LNCaP clone FGC (cell line): ENCODE data around the gene BLM.
A peak's percentile ranks its signal among the peaks of the same experiment; 100 is the strongest.
"Not testable (repeated sequence)": the region's sequence is repeated elsewhere in the genome, so short reads cannot be mapped to it uniquely, and the experiment has no call there.

ENCODE experiments used
- DNase-seq: peaks from one replicate; pipeline ENCODE4 v3.0.0-alpha.2; 2011; ENCODE audit warnings: low read depth
- H3K4me3 ChIP-seq: 2 replicates; pipeline ENCODE4 v1.5.1; 2011; ENCODE audit warnings: mild to moderate bottlenecking, low read depth, low read length, control low read depth
- TF ChIP-seq, protein P1 (sequence below): IDR thresholded peaks from 2 replicates; pipeline ENCODE4 v1.5.1; 2012; ENCODE audit warnings: mild to moderate bottlenecking; ENCODE audit not compliant: control insufficient read depth, insufficient read depth; ENCODE audit errors: extremely low read depth

Gene BLM

DNA sequence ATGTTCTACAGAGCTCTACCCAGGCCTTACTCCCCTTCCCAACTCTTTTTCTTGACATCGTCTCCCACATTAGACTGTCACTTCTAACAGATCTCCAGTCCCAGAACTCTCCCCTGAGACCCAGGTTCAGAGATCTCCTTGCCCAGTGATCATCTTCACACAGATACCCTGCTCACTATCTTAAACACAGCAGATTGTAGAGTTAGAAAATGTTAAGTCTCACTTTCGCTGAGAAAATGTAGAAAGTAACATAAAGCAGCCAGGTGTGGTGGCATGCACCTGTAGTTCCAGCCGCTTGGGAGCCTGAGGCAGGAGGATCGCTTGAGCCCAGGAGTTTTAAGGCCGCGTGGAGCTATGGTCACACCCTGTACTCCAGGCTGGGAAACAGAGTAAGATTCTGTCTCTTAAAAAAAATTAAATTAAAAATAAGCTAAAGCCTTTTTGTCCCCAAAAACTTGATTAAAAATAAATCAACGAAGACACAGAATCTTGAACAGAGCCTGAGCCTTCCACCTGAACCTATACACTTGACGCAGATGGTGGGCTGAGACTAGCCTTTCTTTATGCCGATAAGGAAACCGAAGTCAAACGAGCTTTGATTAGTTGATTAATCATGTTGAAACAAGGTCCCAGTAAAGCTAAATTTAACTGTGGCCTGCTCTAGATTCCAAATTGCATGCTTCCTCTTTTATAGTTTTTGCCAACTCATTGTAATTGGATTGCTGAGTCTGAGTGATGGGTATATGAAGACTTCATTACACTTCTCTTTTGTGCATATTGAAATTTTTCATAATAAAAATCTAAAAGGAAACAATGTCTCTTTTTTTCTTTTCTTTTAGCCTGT, 31.3 kb upstream of the BLM start:
- no peak overlapping the region for H3K4me3 ChIP-seq
- no peak for DNase-seq
- TF ChIP-seq, protein P1, sequence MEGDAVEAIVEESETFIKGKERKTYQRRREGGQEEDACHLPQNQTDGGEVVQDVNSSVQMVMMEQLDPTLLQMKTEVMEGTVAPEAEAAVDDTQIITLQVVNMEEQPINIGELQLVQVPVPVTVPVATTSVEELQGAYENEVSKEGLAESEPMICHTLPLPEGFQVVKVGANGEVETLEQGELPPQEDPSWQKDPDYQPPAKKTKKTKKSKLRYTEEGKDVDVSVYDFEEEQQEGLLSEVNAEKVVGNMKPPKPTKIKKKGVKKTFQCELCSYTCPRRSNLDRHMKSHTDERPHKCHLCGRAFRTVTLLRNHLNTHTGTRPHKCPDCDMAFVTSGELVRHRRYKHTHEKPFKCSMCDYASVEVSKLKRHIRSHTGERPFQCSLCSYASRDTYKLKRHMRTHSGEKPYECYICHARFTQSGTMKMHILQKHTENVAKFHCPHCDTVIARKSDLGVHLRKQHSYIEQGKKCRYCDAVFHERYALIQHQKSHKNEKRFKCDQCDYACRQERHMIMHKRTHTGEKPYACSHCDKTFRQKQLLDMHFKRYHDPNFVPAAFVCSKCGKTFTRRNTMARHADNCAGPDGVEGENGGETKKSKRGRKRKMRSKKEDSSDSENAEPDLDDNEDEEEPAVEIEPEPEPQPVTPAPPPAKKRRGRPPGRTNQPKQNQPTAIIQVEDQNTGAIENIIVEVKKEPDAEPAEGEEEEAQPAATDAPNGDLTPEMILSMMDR, result no peak

DNA sequence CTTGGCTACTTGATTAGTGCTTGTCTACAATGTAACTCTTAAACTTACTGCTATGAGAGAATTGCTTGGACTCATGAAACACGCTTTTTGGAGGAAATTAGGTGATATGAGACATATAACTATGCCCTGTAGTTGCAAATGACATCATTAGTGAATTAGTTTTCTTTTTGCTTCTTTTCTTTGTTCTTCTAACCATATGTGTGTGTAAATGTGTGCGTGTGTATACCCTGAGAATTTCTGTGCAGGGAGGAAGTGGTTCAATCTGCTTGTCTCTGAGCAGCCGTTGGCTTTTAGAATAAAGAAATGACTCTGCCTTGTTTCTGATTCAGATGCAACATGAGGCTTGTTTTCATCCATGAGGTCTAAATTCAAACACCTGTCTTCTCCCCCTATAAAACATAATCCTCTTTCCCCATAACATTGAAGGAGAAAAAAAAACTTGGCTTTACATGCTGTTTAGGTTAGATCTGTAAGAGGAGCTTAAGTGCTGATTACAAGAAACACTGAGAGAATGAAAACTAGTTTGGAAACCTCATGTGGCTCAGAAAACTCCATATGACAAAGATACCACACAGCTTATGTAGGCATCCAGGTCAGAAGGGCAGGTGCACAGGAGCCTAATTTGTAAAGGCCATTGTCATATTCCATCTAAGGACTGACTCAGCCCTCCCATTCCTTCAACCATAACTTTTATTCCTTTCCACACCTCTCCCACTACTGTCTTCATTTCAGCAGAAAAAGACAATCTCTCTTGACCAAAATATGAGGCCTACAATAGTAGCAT, 30.5 kb upstream of the BLM start:
- TF ChIP-seq, protein P1, result no peak
- no peak overlapping the region for H3K4me3 ChIP-seq
- DNase-seq, result no peak

DNA sequence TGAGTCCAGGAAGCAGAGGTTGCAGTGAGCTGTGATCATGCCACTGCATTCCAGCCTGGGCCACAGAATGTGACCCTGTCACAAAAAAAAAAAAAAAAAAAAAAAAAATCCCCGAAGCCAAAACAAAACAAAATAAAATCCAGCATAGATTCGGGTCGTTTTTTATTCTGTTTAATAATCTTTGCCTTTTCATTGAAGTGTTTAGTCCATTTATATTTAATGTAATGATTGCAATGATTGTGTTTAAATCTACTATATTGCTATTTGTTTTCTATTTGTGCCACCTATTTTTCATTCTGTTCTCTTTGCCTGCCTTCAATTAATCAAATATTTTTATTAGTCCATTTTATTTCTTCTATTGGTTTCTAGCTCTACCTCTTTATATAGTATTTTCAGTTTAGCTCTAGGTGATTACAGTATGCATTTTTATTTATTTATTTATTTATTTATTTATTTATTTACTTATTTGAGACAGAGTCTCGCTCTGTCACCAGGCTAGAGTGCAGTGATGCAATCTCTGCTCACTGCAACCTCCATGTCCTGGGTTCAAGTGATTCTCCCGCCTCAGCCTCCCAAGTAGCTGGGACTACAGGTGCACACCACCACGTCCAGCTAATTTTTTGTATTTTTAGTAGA, 27.7 kb upstream of the BLM start:
- not testable (repeated sequence) for H3K4me3 ChIP-seq, DNase-seq

DNA sequence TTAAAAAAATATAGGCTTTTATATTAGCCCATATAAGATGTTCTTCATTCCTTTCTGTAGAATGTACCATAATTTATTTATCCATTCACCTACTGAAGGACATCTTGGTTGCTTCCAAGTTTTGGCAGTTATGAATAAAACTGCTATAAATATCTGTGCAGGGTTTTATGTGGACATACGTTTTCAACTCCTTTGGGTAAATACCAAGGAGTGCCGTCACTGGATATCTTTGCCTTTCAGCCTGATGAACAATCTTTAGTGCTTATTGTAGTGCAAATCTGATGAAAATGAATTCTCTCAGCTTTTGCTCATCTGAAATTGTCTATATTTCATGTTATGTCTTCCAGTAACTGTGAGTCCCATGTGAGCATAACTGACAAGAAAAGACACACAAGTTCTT, 26.6 kb upstream of the BLM start:
- no peak overlapping the region for H3K4me3 ChIP-seq
- DNase-seq, result peak; percentile 7
- TF ChIP-seq, protein P1, result no peak

DNA sequence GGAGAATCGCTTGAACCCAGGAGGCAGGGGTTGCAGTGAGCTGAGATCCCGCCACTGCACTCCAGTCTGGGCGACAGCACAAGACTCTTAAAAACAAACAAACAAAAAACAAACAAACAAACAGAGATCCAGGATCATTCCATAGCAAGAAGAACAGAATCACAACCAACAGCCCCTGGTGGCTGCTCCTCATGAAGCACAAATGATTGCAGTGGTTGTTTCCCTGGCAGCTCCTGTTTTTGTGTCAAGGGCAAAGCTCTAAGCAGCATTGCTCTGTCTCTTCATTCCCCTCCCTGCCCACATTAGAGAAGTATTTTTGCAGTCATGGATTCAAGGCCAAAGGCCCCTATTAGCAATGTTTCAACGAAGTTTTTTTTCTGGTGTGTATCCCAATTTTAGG, 25.8 kb upstream of the BLM start:
- H3K4me3 ChIP-seq, result no peak overlapping the region
- no peak for DNase-seq
- TF ChIP-seq, protein P1, result no peak

DNA sequence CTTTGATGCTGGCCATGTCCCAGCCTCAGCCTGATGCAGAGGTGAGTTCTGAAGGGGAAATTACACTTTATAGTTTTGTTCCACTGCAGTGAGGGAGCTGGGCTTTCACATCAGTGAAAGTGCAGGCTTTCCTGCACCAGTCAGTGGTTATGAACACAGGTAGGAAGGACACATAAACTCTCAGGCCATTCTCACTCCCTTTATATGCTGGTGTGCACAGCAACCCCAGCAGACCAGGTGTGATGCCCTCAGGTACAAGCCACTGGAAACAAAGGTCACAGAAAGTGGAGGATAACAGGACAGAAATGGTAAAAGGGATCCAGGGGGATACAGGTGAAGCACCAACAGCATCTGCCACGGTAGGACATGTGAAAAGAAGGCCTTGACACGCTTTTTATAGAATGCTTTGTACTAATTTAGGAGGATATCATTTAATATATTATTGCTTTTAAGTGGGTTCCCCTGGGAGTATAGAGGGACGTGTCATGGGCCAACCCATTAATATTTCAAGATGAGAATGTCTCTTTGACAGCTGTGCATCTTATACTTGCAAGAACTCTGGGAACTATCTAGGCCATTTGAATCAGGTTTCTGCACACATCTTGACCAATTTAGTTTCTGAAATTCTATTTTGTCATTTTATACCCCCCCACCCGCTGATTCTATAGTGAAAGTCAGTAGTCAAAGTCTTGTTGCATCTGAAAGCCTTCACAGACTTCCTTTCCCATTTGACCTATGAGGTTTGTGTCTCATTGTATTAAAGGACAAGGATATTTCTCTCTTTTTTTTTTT, 25.0 kb upstream of the BLM start:
- DNase-seq, result no peak
- no peak overlapping the region for H3K4me3 ChIP-seq
- TF ChIP-seq, protein P1, result no peak
